HCT116 (cell line): ENCODE data around the gene CEP55. TPM values are rescaled to one million over a fixed set of nuclear protein-coding genes. Genes with fewer than 3 reads are reported as not detected.
"Not testable (repeated sequence)": the region's sequence is repeated elsewhere in the genome, so short reads cannot be mapped to it uniquely, and the experiment has no call there.

Experiments used
- ATAC-seq: fragments of 200-7000 bp; cut with Tn5 transposase; 2 replicates; pipeline ENCODE4 v1.9.1; 2020; ENCODE audit warnings: mild to moderate bottlenecking, moderate library complexity
- BruUV-seq: library from RNA; stranded (reverse); fragments of 400-500 nt; replicated peaks from 2 replicates; lab custom pipeline; 2021; lab: Mats Ljungman, UMichigan
- CTCF ChIA-PET: fragments of 300-600 bp; sonication (Branson Sonifier 250); formaldehyde crosslinking; loops from one replicate; lab custom pipeline; 2021; ENCODE audit warnings: antibody characterized with exemption; lab: Charles Lee
- POLR2A ChIA-PET: fragments of 300-600, 350-600 bp; sonication (Branson Sonifier 250); formaldehyde crosslinking; loops from one replicate; lab custom pipeline; 2021; ENCODE audit warnings: antibody characterized with exemption; lab: Charles Lee
- RAD21 ChIA-PET, 2 experiments: fragments of 300-600 bp; sonication (Branson Sonifier 250); formaldehyde crosslinking; loops; one replicate each; lab custom pipeline; 2023; ENCODE audit warnings: low total read pairs in 2 of 2; ENCODE audit not compliant: uncharacterized antibody in 2 of 2, unreplicated experiment in 2 of 2, low non-redundant PET in 1 of 2; lab: Charles Lee
- DNase-seq: peaks from one replicate; pipeline ENCODE4 v3.0.0-alpha.2; 2010; ENCODE audit warnings: low read depth, low spot score
- H2AFZ ChIP-seq: fragments of 200-600 bp; shearing (Covaris generic), sonication (generic); 2 replicates; pipeline ENCODE4 v1.6.1; 2017; ENCODE audit warnings: low read depth, mixed run types, mixed read lengths, antibody characterized with exemption, low read length; ENCODE audit not compliant: poor library complexity, severe bottlenecking
- H3K27ac ChIP-seq: 2 replicates; pipeline ENCODE4 v1.5.1; 2012; ENCODE audit warnings: low read depth, low read length
- H3K27me3 ChIP-seq: fragments of 200-600 bp; sonication (generic); 2 replicates; pipeline ENCODE4 v1.6.1; 2016; ENCODE audit warnings: mixed run types, low read length, mixed read lengths; ENCODE audit not compliant: insufficient read depth
- H3K36me3 ChIP-seq, 2 experiments: fragments of 200-500 bp in 1 of 2; fragments of 200-600 bp in 1 of 2; sonication (Bioruptor generic) in 1 of 2; sonication (generic) in 1 of 2; 2 replicates each; pipeline versions ENCODE4 v1.5.1 to v1.6.1; 2014 to 2016; ENCODE audit warnings: low read length in 2 of 2, inconsistent platforms in 1 of 2, mixed read lengths in 1 of 2, mixed run types in 1 of 2; ENCODE audit not compliant: insufficient read depth in 2 of 2, control insufficient read depth in 1 of 2
- H3K4me1 ChIP-seq, 2 experiments: fragments of 200-600 bp in 1 of 2; sonication (generic) in 1 of 2; 2 replicates each; pipeline versions ENCODE4 v1.5.1 to v1.6.1; 2012 to 2017; ENCODE audit warnings: low read length in 2 of 2, inconsistent platforms in 1 of 2, mild to moderate bottlenecking in 1 of 2, mixed read lengths in 1 of 2, mixed run types in 1 of 2, moderate library complexity in 1 of 2; ENCODE audit not compliant: insufficient read depth in 2 of 2, control insufficient read depth in 1 of 2
- H3K4me2 ChIP-seq: fragments of 200-600 bp; sonication (generic); 2 replicates; pipeline ENCODE4 v1.6.1; 2017; ENCODE audit warnings: mixed run types, low read length, mixed read lengths
- H3K4me3 ChIP-seq, 2 experiments: fragments of 200-600 bp in 1 of 2; sonication (generic) in 1 of 2; replicated peaks in 1 of 2; 2 replicates each; pipeline ENCODE4 v1.5.1; 2011 to 2016; ENCODE audit warnings: low read length in 2 of 2, control low read depth in 1 of 2, low read depth in 1 of 2, mild to moderate bottlenecking in 1 of 2, mixed read lengths in 1 of 2, mixed run types in 1 of 2
- H3K79me2 ChIP-seq: fragments of 200-600 bp; sonication (generic); 2 replicates; pipeline ENCODE4 v1.6.1; 2017; ENCODE audit warnings: mild to moderate bottlenecking, mixed run types, low read length, moderate library complexity, mixed read lengths; ENCODE audit not compliant: insufficient read depth
- H3K9ac ChIP-seq: fragments of 200-600 bp; sonication (generic); 2 replicates; pipeline ENCODE4 v1.6.1; 2016; ENCODE audit warnings: low read length, mixed read lengths
- H3K9me2 ChIP-seq: fragments of 200-600 bp; sonication (generic), shearing (Covaris generic); 2 replicates; pipeline ENCODE4 v1.6.1; 2017; ENCODE audit warnings: mixed run types, mild to moderate bottlenecking, moderate library complexity; ENCODE audit not compliant: insufficient read depth
- H3K9me3 ChIP-seq, 2 experiments: fragments of 200-500 bp in 1 of 2; fragments of 200-600 bp in 1 of 2; sonication (Bioruptor generic) in 1 of 2; sonication (generic) in 1 of 2; 2 replicates each; pipeline ENCODE4 v1.6.1; 2014 to 2017; ENCODE audit warnings: low read length in 2 of 2, mixed read lengths in 2 of 2, inconsistent platforms in 1 of 2, low read depth in 1 of 2, mild to moderate bottlenecking in 1 of 2, mixed run types in 1 of 2, moderate library complexity in 1 of 2; ENCODE audit not compliant: control insufficient read depth in 1 of 2, insufficient read depth in 1 of 2
- H4K20me1 ChIP-seq: fragments of 200-600 bp; sonication (generic), shearing (Covaris generic); 2 replicates; pipeline ENCODE4 v1.6.1; 2017; ENCODE audit warnings: mixed run types, mild to moderate bottlenecking, moderate library complexity; ENCODE audit not compliant: insufficient read depth
- intact Hi-C: fragments of 100-400 bp; cut with micrococcal nuclease; formaldehyde crosslinking; loops from 2 replicates; pipeline ENCODE4 v1.10.0; 2022
- total RNA-seq: library from RNA; stranded (reverse); gene quantifications from one replicate; pipeline ENCODE4 v1.2.1, GENCODE V29; 2021; ENCODE audit not compliant: unreplicated experiment
- TF ChIP-seq, protein P1 (sequence below), 3 experiments: fragments of 200-600 bp in 1 of 3; sonication (generic) in 1 of 3; IDR thresholded peaks in 2 of 3; conservative IDR thresholded peaks in 1 of 3; 2 replicates each; pipeline ENCODE4 v1.5.1; 2012 to 2017; ENCODE audit warnings: low read depth in 2 of 3, low read length in 2 of 3, antibody characterized with exemption in 1 of 3, borderline replicate concordance in 1 of 3, control low read depth in 1 of 3, mild to moderate bottlenecking in 1 of 3, mixed read lengths in 1 of 3, mixed run types in 1 of 3, moderate library complexity in 1 of 3; ENCODE audit not compliant: insufficient read depth in 1 of 3
- TF ChIP-seq, protein P2 (sequence below): IDR thresholded peaks from 2 replicates; pipeline ENCODE4 v1.6.1; 2012; ENCODE audit warnings: low read depth

CEP55 gene
- total RNA-seq, 1 experiment from 2014 or later: 63.7 TPM

DNA sequence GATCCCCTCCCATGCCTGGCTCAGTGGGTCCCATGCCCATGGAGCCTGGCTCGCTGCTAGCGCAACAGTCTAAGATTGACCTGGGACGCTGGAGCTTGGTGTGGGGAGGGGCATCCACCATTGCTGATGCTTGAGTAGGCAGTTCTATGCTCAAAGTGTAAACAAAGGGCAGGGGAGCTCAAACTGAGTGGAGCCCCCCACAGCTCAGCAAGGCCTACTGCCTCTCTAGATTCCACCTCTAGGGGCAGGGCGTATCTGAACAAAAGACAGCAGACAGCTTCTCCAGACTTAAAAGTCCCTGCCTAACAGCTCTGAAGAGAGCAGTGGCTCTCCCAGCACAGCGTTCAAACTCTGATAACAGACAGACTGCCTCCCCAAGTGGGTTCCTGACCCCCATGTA lies 38.9 kb downstream of the CEP55 start:
- ChIA-PET POLR2A (no interaction called here), CTCF (interaction anchor here (1.2 kb wide), 1 partner anchor 145 kb away, joined by 3 read pairs; no protein-coding TSS in a partner anchor)
- H3K4me2 ChIP-seq: no peak overlapping the region
- H3K36me3 ChIP-seq: no peaks in the 10 kb centered on the region
- TF ChIP-seq, protein P1, sequence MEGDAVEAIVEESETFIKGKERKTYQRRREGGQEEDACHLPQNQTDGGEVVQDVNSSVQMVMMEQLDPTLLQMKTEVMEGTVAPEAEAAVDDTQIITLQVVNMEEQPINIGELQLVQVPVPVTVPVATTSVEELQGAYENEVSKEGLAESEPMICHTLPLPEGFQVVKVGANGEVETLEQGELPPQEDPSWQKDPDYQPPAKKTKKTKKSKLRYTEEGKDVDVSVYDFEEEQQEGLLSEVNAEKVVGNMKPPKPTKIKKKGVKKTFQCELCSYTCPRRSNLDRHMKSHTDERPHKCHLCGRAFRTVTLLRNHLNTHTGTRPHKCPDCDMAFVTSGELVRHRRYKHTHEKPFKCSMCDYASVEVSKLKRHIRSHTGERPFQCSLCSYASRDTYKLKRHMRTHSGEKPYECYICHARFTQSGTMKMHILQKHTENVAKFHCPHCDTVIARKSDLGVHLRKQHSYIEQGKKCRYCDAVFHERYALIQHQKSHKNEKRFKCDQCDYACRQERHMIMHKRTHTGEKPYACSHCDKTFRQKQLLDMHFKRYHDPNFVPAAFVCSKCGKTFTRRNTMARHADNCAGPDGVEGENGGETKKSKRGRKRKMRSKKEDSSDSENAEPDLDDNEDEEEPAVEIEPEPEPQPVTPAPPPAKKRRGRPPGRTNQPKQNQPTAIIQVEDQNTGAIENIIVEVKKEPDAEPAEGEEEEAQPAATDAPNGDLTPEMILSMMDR (IDR thresholded peaks at IDR 0.05 in 2 of 3, conservative IDR thresholded peaks at IDR 0.05 in 1 of 3; ENCODE audit: borderline replicate concordance in 1 of 3, insufficient read depth in 1 of 3, low read depth in 2 of 3, low read length in 2 of 3): 0 out of 6 replicates have a peak, but pooled peaks of 1 of the 3 experiments have one; percentile 7
- TF ChIP-seq, protein P2, sequence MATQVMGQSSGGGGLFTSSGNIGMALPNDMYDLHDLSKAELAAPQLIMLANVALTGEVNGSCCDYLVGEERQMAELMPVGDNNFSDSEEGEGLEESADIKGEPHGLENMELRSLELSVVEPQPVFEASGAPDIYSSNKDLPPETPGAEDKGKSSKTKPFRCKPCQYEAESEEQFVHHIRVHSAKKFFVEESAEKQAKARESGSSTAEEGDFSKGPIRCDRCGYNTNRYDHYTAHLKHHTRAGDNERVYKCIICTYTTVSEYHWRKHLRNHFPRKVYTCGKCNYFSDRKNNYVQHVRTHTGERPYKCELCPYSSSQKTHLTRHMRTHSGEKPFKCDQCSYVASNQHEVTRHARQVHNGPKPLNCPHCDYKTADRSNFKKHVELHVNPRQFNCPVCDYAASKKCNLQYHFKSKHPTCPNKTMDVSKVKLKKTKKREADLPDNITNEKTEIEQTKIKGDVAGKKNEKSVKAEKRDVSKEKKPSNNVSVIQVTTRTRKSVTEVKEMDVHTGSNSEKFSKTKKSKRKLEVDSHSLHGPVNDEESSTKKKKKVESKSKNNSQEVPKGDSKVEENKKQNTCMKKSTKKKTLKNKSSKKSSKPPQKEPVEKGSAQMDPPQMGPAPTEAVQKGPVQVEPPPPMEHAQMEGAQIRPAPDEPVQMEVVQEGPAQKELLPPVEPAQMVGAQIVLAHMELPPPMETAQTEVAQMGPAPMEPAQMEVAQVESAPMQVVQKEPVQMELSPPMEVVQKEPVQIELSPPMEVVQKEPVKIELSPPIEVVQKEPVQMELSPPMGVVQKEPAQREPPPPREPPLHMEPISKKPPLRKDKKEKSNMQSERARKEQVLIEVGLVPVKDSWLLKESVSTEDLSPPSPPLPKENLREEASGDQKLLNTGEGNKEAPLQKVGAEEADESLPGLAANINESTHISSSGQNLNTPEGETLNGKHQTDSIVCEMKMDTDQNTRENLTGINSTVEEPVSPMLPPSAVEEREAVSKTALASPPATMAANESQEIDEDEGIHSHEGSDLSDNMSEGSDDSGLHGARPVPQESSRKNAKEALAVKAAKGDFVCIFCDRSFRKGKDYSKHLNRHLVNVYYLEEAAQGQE: no peak
- TF ChIP-seq, all 23 proteins: peak for 1
- DNase-seq: no peak
- Histone ChIP-seq H3K27ac (no peak overlapping the region), H3K79me2 (no peaks in the 10 kb centered on the region), H2AFZ (no peak overlapping the region), H4K20me1 (no peaks in the 10 kb centered on the region), H3K9ac (no peak overlapping the region), H3K4me3 (no peak overlapping the region), H3K27me3 (no peaks in the 10 kb centered on the region), H3K9me3 (no peaks in the 10 kb centered on the region), H3K4me1 (no peaks in the 10 kb centered on the region), H3K9me2 (no peaks in the 10 kb centered on the region)
- RAD21 ChIA-PET: no interaction called here
- intact Hi-C loops: no loop called here
- BruUV-seq: no TSS peak
- ATAC-seq: no peak

DNA sequence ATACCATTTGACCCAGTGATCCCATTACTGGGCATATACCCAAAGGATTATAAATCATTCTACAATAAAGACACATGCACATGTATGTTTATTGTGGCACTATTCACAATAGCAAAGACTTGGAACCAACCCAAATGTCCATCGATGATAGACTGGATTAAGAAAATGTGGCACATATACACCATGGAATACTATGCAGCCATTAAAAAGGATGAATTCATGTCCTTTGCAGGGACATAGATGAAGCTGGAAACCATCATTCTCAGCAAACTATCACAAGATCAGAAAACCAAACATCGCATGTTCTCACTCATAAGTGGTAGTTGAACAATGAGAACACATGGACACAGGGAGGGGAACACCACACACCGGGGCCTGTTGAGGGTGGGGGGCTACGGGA lies 44.5 kb downstream of the CEP55 start:
- H3K27me3 ChIP-seq, H3K4me2 ChIP-seq, BruUV-seq, H4K20me1 ChIP-seq, H3K9me3 ChIP-seq, H3K27ac ChIP-seq, POLR2A ChIA-PET, H3K4me3 ChIP-seq, H3K4me1 ChIP-seq, RAD21 ChIA-PET, H3K9me2 ChIP-seq, H2AFZ ChIP-seq, intact Hi-C loops, H3K79me2 ChIP-seq, DNase-seq, H3K36me3 ChIP-seq, ATAC-seq, H3K9ac ChIP-seq: not testable (repeated sequence)
- CTCF ChIA-PET: interaction anchor here (1.5 kb wide), 1 partner anchor 10 kb away, joined by 7 read pairs; no protein-coding TSS in a partner anchor
